Stimulated activated CD8-positive, alpha-beta memory T cell treated with anti-CD3 and anti-CD28 coated beads, Interleukin-4, amount 100 ng/mL, for 48 hours (primary cell): ENCODE data around the gene C5orf46.

Experiments used
- DNase-seq: peaks from one replicate; pipeline ENCODE4 v3.0.0-alpha.2; 2020

The C5orf46 gene

DNA sequence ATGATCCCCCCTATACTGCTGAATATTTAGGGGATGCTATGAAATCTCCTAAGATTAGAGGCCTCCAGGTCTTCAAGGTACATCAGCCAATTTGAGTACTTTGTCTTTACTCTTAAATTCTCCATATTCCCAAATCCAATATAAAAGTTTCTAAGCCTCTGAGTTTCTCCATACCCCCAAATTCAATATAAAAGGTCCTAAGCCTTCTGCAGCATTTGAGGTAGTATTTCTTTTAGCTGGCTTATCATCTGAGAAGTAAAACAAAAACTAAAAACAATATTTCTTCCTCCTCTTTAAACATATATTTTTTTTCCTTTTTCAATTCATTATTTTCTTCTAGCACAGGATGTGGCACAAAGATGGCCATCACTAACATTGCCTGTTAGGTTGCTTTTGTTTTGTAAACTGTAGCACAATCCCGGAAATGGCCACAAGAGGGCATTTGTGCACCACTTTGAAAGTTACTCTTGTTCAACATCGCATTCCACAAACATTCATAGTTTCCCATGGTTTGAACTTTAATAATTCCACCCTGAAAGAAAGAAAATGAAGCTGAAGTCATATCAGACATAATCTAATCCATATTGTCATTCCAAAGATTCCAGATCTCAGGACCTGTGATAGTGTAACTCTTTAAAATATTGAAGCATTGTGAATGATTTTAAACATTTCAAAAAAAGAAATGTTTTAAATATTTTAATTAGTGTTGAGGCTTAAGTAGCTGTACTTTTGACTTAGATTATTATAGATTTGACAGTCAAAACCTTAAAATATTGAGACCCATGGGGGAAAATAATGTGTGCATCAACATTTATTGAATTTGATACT is 48.8 kb downstream of the C5orf46 start:
- peak; percentile 69 for DNase-seq

- no peak for DNase-seq
Measured at GRCh38 chr5:147856801-147857200, 49.5 kb downstream of the C5orf46 start.

- DNase-seq: no peak
Measured at GRCh38 chr5:147855774-147856069, 50.6 kb downstream of the C5orf46 start.

- DNase-seq: no peak
Measured at GRCh38 chr5:147854894-147855773, 51.2 kb downstream of the C5orf46 start.

- no peak for DNase-seq
Measured at GRCh38 chr5:147854331-147854730, 52.0 kb downstream of the C5orf46 start.

GRCh38 chr5:147853372-147853987 is 52.9 kb downstream of the C5orf46 start:
- no peak for DNase-seq

GRCh38 chr5:147852365-147852764 is 54.0 kb downstream of the C5orf46 start:
- no peak for DNase-seq

DNA sequence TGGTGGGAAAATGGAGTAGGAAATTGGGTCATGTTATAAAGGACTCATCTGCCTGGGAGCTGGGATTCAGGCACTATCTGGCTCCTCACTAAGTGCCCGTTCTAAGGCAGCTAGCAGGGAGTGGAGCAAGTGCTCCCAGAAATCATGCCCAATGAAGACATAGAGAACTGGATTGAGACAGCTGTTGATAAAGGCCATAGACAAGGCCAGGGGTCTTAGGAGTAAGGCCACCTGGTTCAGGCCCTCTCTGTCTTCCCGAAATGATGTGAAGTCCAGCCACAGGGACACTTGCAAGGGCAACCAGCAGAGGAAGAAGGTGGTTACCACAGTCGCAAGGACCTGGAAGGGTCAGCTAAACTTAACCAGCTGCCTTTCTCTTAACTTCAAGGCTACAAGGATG is 54.8 kb downstream of the C5orf46 start:
- no peak for DNase-seq

GRCh38 chr5:147849226-147849625 is 57.1 kb downstream of the C5orf46 start:
- no peak for DNase-seq

GRCh38 chr5:147845618-147846017 is 60.7 kb downstream of the C5orf46 start:
- DNase-seq: no peak

- DNase-seq: no peak
Measured at GRCh38 chr5:147844846-147845245, 61.5 kb downstream of the C5orf46 start.

GRCh38 chr5:147842869-147843268 is 63.5 kb downstream of the C5orf46 start:
- no peak for DNase-seq
